Uterus (tissue), 4 donors: Measurements from ENCODE around the gene ESR2. TPM values are rescaled to one million over a fixed set of nuclear protein-coding genes. Genes with fewer than 3 reads are reported as not detected.
"Not testable (repeated sequence)": the region's sequence is repeated elsewhere in the genome, so short reads cannot be mapped to it uniquely, and the experiment has no call there.

Experiments used
- DNase-seq, 2 donors: peaks; one replicate each; pipeline ENCODE4 v3.0.0-alpha.2; 2019 to 2020
- H3K27ac ChIP-seq, 2 donors: fragments of 200-600 bp; sonication (generic); 1 replicate in 1 of 2; 2 replicates in 1 of 2; pipeline ENCODE4 v1.5.1; 2016 to 2018
- H3K27me3 ChIP-seq, 2 donors: fragments of 200-600 bp; sonication (generic); one replicate each; pipeline ENCODE4 v1.5.1; 2018 to 2019; ENCODE audit warnings: control low read depth in 1 of 2
- H3K36me3 ChIP-seq, 2 donors: fragments of 200-600 bp; sonication (generic); one replicate each; pipeline ENCODE4 v1.5.1; 2019; ENCODE audit warnings: control low read depth in 1 of 2
- H3K4me1 ChIP-seq, 2 donors: fragments of 200-600 bp; sonication (generic); one replicate each; pipeline ENCODE4 v1.5.1; 2018 to 2019; ENCODE audit warnings: control low read depth in 1 of 2
- H3K4me3 ChIP-seq, 2 donors: fragments of 200-600 bp; sonication (generic); 1 replicate in 1 of 2; 2 replicates in 1 of 2; pipeline ENCODE4 v1.5.1; 2018 to 2019; ENCODE audit warnings: mild to moderate bottlenecking in 1 of 2
- H3K9me3 ChIP-seq, 2 donors: fragments of 200-600 bp; sonication (generic); one replicate each; pipeline ENCODE4 v1.5.1; 2019; ENCODE audit warnings: control low read depth in 1 of 2
- POLR2A ChIP-seq, 2 donors: fragments of 450-650 bp; IDR thresholded peaks; one replicate each; pipeline ENCODE4 v1.6.1; 2016; ENCODE audit warnings: antibody characterized with exemption in 2 of 2, mild to moderate bottlenecking in 1 of 2, moderate library complexity in 1 of 2
- intact Hi-C: fragments of 100-400 bp; cut with DNase I; formaldehyde crosslinking; loops from one replicate; pipeline ENCODE4 v1.15.1; 2023; ENCODE audit warnings: low total_unique reads
- total RNA-seq, 4 donors: library from RNA; depleted of rRNA in 3 of 4; stranded (reverse); fragments of >200 nt in 3 of 4; gene quantifications; one replicate each; pipeline versions ENCODE4 v1.1.0 to v1.2.4, GENCODE V29; 2014 to 2023
- TF ChIP-seq, protein P1 (sequence below), 4 experiments: fragments of 200-600 bp in 2 of 4; fragments of 450-650 bp in 2 of 4; sonication (generic) in 2 of 4; IDR thresholded peaks; one replicate each; pipeline ENCODE4 v1.5.1; 2016 to 2019; ENCODE audit warnings: antibody characterized with exemption in 4 of 4, mild to moderate bottlenecking in 2 of 4, moderate library complexity in 1 of 4
- donor health status: DM: yes; HTN: yes; CAD: no.

ESR2 gene
- total RNA-seq, 4 donors from 2014 or later = 0.41 to 8.2 (median 3.9) TPM

GRCh38 chr14:64125270-64125669 is 168.9 kb downstream of the ESR2 start:
- no peak for DNase-seq
- H3K9me3 ChIP-seq = no peaks in the 10 kb centered on the region
- H3K4me1 ChIP-seq = no peaks in the 10 kb centered on the region
- H3K27ac ChIP-seq = no peak overlapping the region
- TF ChIP-seq, protein P1, sequence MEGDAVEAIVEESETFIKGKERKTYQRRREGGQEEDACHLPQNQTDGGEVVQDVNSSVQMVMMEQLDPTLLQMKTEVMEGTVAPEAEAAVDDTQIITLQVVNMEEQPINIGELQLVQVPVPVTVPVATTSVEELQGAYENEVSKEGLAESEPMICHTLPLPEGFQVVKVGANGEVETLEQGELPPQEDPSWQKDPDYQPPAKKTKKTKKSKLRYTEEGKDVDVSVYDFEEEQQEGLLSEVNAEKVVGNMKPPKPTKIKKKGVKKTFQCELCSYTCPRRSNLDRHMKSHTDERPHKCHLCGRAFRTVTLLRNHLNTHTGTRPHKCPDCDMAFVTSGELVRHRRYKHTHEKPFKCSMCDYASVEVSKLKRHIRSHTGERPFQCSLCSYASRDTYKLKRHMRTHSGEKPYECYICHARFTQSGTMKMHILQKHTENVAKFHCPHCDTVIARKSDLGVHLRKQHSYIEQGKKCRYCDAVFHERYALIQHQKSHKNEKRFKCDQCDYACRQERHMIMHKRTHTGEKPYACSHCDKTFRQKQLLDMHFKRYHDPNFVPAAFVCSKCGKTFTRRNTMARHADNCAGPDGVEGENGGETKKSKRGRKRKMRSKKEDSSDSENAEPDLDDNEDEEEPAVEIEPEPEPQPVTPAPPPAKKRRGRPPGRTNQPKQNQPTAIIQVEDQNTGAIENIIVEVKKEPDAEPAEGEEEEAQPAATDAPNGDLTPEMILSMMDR (IDR thresholded peaks at IDR 0.05) = no peak
- TF ChIP-seq POLR2A (IDR thresholded peaks at IDR 0.05) = no peak
- no peaks in the 10 kb centered on the region for H3K27me3 ChIP-seq
- no peak overlapping the region for H3K4me3 ChIP-seq
- intact Hi-C loops = no loop called here
- no peaks in the 10 kb centered on the region for H3K36me3 ChIP-seq

DNA sequence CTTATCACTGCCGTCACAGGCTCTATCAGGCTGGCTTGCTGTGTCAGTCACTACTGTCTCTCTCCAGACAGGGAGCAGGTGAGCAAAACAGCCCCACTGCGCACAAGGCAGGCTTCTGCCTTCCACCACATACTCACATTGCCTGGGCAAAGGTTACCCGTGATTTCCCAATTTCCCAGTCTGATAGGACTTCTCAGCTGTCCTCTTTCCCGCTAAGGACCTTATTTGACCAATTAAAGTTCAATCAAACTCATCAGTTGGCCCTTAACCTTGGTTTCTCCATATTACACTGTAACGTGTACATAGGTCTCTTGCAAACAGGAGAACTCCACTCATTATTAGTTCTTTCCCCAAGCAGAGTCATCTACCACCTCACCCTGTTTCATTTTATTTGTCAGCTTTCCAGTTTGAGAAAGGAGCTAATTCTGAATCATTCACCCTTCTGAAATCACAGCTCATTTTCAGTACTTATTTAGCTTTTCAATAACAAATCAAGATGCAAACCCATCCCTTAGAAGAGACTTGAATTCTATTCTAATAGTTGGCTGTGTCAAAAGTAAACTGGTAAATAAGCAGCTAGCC is 170.8 kb downstream of the ESR2 start:
- DNase-seq = no peak
- H3K27ac ChIP-seq = no peak overlapping the region
- intact Hi-C loops = no loop called here
- H3K27me3 ChIP-seq = no peaks in the 10 kb centered on the region
- H3K9me3 ChIP-seq = no peaks in the 10 kb centered on the region
- no peak overlapping the region for H3K4me3 ChIP-seq
- H3K36me3 ChIP-seq = no peaks in the 10 kb centered on the region
- TF ChIP-seq, protein P1 (IDR thresholded peaks at IDR 0.05) = no peak
- TF ChIP-seq POLR2A (IDR thresholded peaks at IDR 0.05) = no peak
- no peaks in the 10 kb centered on the region for H3K4me1 ChIP-seq

- no peak for DNase-seq
- intact Hi-C loops = no loop called here
- Histone ChIP-seq H3K4me3 (no peak overlapping the region), H3K36me3 (no peaks in the 10 kb centered on the region), H3K27me3 (no peaks in the 10 kb centered on the region), H3K27ac (no peak overlapping the region), H3K4me1 (no peaks in the 10 kb centered on the region), H3K9me3 (no peaks in the 10 kb centered on the region)
- no peak for TF ChIP-seq POLR2A (IDR thresholded peaks at IDR 0.05)
- TF ChIP-seq, protein P1 (IDR thresholded peaks at IDR 0.05) = no peak
Measured at GRCh38 chr14:64119980-64120379, 174.2 kb downstream of the ESR2 start.

DNA sequence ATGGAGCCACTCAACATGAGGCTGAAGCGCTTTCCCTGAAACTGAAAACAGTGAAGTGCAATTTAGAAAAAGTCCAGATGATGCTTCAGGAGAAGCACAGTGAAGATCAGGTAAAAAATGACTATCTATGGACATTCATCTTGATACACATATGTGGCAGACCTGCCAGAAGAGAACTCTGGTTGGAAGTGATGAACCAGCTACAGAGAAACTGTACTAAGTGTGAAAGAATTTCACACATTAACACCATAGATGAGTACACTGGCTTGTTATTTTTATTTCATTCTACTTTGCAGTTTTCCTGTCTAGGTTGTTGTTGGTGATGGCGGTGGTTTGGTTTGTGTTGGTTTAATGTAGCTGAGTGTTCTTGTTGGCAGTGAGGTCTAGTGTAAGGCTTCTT is 174.7 kb downstream of the ESR2 start:
- Histone ChIP-seq H3K27me3 (no peaks in the 10 kb centered on the region), H3K4me1 (no peaks in the 10 kb centered on the region), H3K27ac (no peak overlapping the region), H3K9me3 (no peaks in the 10 kb centered on the region), H3K4me3 (no peak overlapping the region), H3K36me3 (no peaks in the 10 kb centered on the region)
- no peak for TF ChIP-seq POLR2A (IDR thresholded peaks at IDR 0.05)
- TF ChIP-seq, protein P1 (IDR thresholded peaks at IDR 0.05) = no peak
- intact Hi-C loops = no loop called here
- DNase-seq = no peak

- H3K36me3 ChIP-seq = no peaks in the 10 kb centered on the region
- no peak overlapping the region for H3K27ac ChIP-seq
- H3K9me3 ChIP-seq = no peaks in the 10 kb centered on the region
- intact Hi-C loops = no loop called here
- DNase-seq = no peak
- H3K4me3 ChIP-seq = no peak overlapping the region
- no peaks in the 10 kb centered on the region for H3K4me1 ChIP-seq
- TF ChIP-seq, protein P1 (IDR thresholded peaks at IDR 0.05) = no peak
- TF ChIP-seq POLR2A (IDR thresholded peaks at IDR 0.05) = no peak
- no peaks in the 10 kb centered on the region for H3K27me3 ChIP-seq
Measured at GRCh38 chr14:64118892-64119291, 175.3 kb downstream of the ESR2 start.

DNA sequence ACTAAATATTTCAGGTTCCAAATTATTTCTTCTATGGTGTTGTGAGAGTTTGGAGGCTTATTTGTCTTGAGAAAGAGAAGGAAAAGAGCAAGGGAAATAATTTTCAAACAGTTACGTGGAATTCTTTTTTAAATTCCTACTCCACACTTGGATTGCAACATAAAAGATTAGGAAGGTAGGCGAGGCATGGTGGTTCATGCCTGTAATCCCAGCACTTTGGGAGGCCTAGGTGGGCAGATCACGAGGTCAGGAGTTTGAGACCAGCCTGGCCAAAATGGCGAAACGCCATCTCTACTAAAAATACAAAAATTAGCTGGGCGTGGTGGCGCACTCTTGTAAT is 175.8 kb downstream of the ESR2 start:
- H3K4me3 ChIP-seq, H3K36me3 ChIP-seq, H3K4me1 ChIP-seq, H3K27me3 ChIP-seq, H3K9me3 ChIP-seq, H3K27ac ChIP-seq, DNase-seq, intact Hi-C loops: not testable (repeated sequence)
